Spleen (tissue), 11 donors: ENCODE measurements around the gene NDUFA7. TPM values are rescaled to one million over a fixed set of nuclear protein-coding genes. Genes with fewer than 3 reads are reported as not detected.

Experiments used
- DNase-seq: peaks from one replicate; pipeline ENCODE4 v3.0.0-alpha.2; 2020
- H3K27ac ChIP-seq, 8 donors: fragments of 200-600 bp; sonication (generic) in 7 of 8; 1 replicate in 4 of 8; 2 replicates in 4 of 8; pipeline versions ENCODE4 v1.5.0 to v1.8.0; 2016 to 2021; ENCODE audit warnings: inconsistent platforms in 4 of 8, mild to moderate bottlenecking in 4 of 8, moderate library complexity in 1 of 8
- H3K27me3 ChIP-seq, 7 donors: fragments of 200-600 bp; sonication (generic) in 6 of 7; replicated peaks in 1 of 7; 1 replicate in 4 of 7; 2 replicates in 3 of 7; pipeline versions ENCODE4 v1.5.0 to v1.8.0; 2016 to 2021; ENCODE audit warnings: inconsistent platforms in 3 of 7, mild to moderate bottlenecking in 1 of 7
- H3K36me3 ChIP-seq, 6 donors: fragments of 200-600 bp; sonication (generic) in 5 of 6; 1 replicate in 4 of 6; 2 replicates in 2 of 6; pipeline versions ENCODE4 v1.5.0 to v1.8.0; 2016 to 2021; ENCODE audit warnings: inconsistent platforms in 2 of 6
- H3K4me1 ChIP-seq, 6 donors: fragments of 200-600 bp; sonication (generic) in 5 of 6; 1 replicate in 3 of 6; 2 replicates in 3 of 6; pipeline versions ENCODE4 v1.5.0 to v1.8.0; 2016 to 2021; ENCODE audit warnings: inconsistent platforms in 3 of 6
- H3K4me3 ChIP-seq, 8 donors: fragments of 200-600 bp; sonication (generic) in 7 of 8; 1 replicate in 4 of 8; 2 replicates in 4 of 8; pipeline versions ENCODE4 v1.5.0 to v1.8.0; 2016 to 2021; ENCODE audit warnings: inconsistent platforms in 4 of 8, mild to moderate bottlenecking in 4 of 8, moderate library complexity in 2 of 8
- H3K9me3 ChIP-seq, 8 donors: fragments of 200-600 bp; sonication (generic) in 7 of 8; 1 replicate in 4 of 8; 2 replicates in 4 of 8; pipeline versions ENCODE4 v1.5.0 to v1.8.0; 2016 to 2021; ENCODE audit warnings: inconsistent platforms in 4 of 8
- POLR2A ChIP-seq, 3 donors: fragments of 450-650 bp; IDR thresholded peaks; one replicate each; pipeline ENCODE4 v1.5.1; 2017; ENCODE audit warnings: antibody characterized with exemption in 3 of 3, mild to moderate bottlenecking in 1 of 3
- POLR2AphosphoS5 ChIP-seq, 3 donors: sonication (generic); formaldehyde crosslinking; IDR thresholded peaks; one replicate each; pipeline ENCODE4 v1.5.1; 2017; ENCODE audit warnings: antibody characterized with exemption in 3 of 3
- WGBS, 5 donors: extraction: QIAGEN DNeasy Blood & Tissue Kit in 3 of 5; methylation state at CpG; one replicate each; pipeline versions ENCODE4 v1.1.5 to v1.1.7; 2013 to 2018; 5-methylcytosine and 5-hydroxymethylcytosine counted together
- intact Hi-C: fragments of 100-400 bp; cut with DNase I; formaldehyde crosslinking; loops from one replicate; pipeline ENCODE4 v1.15.0; 2023; ENCODE audit warnings: low total_unique reads
- polyA plus RNA-seq, 3 donors: library from polyadenylated mRNA; stranded (reverse); fragments of 200-250 nt; gene quantifications; one replicate each; pipeline ENCODE4 v1.2.1, GENCODE V29; 2013
- total RNA-seq, 7 donors: library from RNA; depleted of rRNA in 3 of 7; stranded (reverse); fragments of >200 nt in 3 of 7; fragmentation: NEBNext Ultra II Directional in 4 of 7; extraction: Animal tissue kit (Norgen Biotek cat#: 25700) in 4 of 7; gene quantifications; one replicate each; pipeline versions ENCODE4 v1.1.0 to v1.2.1, GENCODE V29; 2016 to 2021
- TF ChIP-seq, protein P1 (sequence below), 11 experiments: fragments of 200-600 bp in 7 of 11; fragments of 450-650 bp in 4 of 11; sonication (generic) in 4 of 11; IDR thresholded peaks in 8 of 11; conservative IDR thresholded peaks in 3 of 11; 1 replicate in 7 of 11; 2 replicates in 4 of 11; pipeline versions ENCODE4 v1.4.0 to v1.8.0; 2016 to 2021; ENCODE audit warnings: antibody characterized with exemption in 11 of 11, inconsistent platforms in 4 of 11, mild to moderate bottlenecking in 1 of 11
- donor health status: healthy with polysubstance abuse.
- donor health status: DM: no; HTN: no; CAD: no; lungs with moderate emphysema.
- donor health status: DM: no; HTN: no; CAD: no.
- donor health status: Bipolar disorder and iron deficiency.
- donor health status: healthy.
- donor health status: DM: no; HTN: no; CAD: no.
- donor health status: DM: yes; HTN: yes; CAD: no.

NDUFA7 gene
- total and polyA plus RNA-seq, 10 donors: 14.6 to 131 (median 31.1) TPM

DNA sequence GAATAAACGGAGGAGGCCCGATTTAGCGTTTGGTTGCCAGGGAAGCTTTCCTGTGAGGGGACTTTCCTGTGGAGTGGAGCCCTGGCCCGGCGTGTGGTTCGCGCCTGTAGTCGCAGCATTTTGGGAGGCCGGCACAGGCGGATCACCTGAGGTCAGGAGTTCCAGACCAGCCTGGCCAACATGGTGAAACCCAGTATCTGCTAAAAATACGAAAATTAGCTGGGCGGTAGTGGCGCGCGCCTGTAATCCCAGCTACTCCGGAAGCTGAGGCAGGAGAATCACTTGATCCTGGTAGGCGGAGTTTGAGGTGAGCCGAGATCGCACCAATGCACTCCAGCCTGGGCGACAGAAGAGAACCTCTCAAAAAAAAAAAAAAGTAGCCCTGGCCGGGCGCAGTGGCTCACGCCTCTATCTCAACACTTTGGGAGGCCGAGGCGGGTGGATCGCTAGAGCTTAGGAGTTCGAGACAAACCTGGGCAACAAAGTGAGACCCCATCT, 14.9 kb upstream of the NDUFA7 start:
- intact Hi-C loops: no loop called here
- peak overlapping the region in 4 of 8 donors; percentile 11 to 37 (median 30) for H3K27ac ChIP-seq
- peaks cover 0 to 36% (median 4%) of the 10 kb centered on the region in 6 donors for H3K36me3 ChIP-seq
- H3K4me1 ChIP-seq: peaks cover 4 to 81% (median 49%) of the 10 kb centered on the region in 6 donors
- H3K4me3 ChIP-seq: peak overlapping the region in 2 of 8 donors; percentile 37 to 71
- peak; percentile 49 for DNase-seq
- no peaks in the 10 kb centered on the region for H3K9me3 ChIP-seq
- 27 to 44% (median 32%) methylated on average over 19 to 27 of the region's 27 CpGs for WGBS, 5 donors
- H3K27me3 ChIP-seq: peaks cover 5 to 68% (median 36%) of the 10 kb centered on the region in 7 donors
- TF ChIP-seq POLR2AphosphoS5 (IDR thresholded peaks at IDR 0.05) (peak in 1 of 3 donors; percentile 41), POLR2A (IDR thresholded peaks at IDR 0.05) (no peak)

DNA sequence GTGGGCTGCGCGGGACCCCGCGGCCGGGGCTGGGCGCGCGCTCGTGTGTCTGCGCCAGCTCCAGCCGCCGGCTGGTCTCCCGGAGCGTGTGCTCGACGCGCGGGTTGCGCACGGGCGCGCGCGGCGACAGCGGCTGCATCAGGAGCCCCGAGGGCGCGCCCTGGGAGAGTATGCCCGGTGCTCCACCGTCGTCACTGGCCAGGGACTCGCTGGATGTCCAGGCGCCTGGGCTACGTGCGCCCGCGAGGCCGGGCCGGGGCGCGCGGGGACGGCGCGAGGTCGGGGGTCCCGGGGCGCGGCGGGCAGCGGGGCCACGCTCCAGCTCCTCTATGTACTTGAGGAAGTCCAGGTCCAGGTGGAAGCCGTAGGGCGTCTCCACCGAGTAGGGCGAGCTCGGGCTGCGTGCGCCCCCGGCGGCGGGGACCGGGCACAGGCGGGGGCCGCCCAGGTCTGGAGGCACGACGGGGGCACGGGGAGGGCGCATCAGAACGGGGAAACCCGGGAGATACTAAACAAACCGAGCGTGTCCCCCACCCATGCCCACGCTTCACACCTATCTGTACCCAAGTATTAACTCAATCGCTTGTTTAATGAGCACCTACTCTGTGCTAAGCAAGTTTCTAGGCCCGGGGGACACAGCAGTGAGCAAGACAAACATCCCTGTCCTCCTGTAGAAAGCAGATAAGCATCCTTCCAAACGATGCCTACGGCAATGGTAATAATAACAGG, 14.3 kb upstream of the NDUFA7 start:
- peak; percentile 56 for DNase-seq
- peak overlapping the region in 6 of 8 donors; percentile 22 to 71 (median 37) for H3K4me3 ChIP-seq
- peaks cover 0 to 42% (median 5%) of the 10 kb centered on the region in 6 donors for H3K36me3 ChIP-seq
- no peaks in the 10 kb centered on the region for H3K9me3 ChIP-seq
- H3K27ac ChIP-seq: peak overlapping the region in 4 of 8 donors; percentile 11 to 37 (median 30)
- TF ChIP-seq, protein P1, sequence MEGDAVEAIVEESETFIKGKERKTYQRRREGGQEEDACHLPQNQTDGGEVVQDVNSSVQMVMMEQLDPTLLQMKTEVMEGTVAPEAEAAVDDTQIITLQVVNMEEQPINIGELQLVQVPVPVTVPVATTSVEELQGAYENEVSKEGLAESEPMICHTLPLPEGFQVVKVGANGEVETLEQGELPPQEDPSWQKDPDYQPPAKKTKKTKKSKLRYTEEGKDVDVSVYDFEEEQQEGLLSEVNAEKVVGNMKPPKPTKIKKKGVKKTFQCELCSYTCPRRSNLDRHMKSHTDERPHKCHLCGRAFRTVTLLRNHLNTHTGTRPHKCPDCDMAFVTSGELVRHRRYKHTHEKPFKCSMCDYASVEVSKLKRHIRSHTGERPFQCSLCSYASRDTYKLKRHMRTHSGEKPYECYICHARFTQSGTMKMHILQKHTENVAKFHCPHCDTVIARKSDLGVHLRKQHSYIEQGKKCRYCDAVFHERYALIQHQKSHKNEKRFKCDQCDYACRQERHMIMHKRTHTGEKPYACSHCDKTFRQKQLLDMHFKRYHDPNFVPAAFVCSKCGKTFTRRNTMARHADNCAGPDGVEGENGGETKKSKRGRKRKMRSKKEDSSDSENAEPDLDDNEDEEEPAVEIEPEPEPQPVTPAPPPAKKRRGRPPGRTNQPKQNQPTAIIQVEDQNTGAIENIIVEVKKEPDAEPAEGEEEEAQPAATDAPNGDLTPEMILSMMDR (IDR thresholded peaks at IDR 0.05 in 8 of 11, conservative IDR thresholded peaks at IDR 0.05 in 3 of 11): peak in 2 of 11 experiments; percentile 22 to 51
- TF ChIP-seq POLR2AphosphoS5 (IDR thresholded peaks at IDR 0.05): no peak
- peaks cover 5 to 62% (median 36%) of the 10 kb centered on the region in 7 donors for H3K27me3 ChIP-seq
- intact Hi-C loops: no loop called here
- 13 to 30% (median 20%) methylated on average over 37 to 79 of the region's 79 CpGs for whole genome bisulfite sequencing, 5 donors
- peaks cover 4 to 75% (median 46%) of the 10 kb centered on the region in 6 donors for H3K4me1 ChIP-seq

DNA sequence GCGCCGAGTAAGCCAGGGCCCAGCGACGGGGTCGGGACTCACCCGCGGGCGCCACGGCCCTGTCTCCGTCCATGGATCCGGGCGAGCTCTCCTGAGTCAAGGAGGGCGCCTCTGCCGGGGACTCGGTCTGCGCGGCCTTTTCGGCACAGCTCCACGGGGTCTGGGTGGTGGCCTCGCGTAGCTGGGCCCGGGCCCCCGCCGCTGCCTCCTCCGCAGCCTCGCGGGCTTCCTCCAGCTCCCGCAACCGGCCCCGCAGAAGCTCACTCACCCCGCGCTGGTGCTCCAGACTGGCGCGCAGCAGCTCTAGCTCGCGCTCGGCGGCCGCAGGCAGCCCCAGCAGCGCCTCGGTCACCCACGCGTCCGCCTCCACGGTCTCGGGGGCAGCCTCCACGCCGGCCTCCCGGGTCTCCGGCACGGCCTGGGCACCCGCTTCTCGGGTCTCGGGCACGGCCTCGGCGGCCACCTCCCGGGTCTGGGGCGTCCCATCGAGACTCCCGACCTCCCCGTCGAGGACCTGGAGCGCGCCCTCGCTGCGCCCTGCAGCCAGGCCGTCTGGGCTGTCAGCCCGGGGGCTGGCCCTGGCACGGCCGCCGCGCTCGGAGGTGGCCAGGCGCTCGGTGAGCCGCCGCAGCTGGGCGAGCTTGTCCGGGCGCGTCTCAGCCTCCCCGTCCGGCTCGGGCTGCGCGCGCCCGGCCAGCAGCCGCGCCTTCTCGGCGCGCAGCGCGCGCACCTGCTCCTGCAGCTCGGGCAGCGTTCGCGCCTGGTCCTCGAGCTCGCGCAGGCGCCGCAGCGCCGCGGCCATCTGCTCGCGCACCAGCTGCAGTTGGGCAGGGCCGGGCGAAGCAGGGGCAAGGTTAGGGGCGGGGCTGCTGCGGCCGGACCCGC, 13.5 kb upstream of the NDUFA7 start:
- TF ChIP-seq POLR2AphosphoS5 (IDR thresholded peaks at IDR 0.05) (no peak), POLR2A (IDR thresholded peaks at IDR 0.05) (no peak)
- TF ChIP-seq, protein P1 (IDR thresholded peaks at IDR 0.05 in 8 of 11, conservative IDR thresholded peaks at IDR 0.05 in 3 of 11): no peak
- 14 to 33% (median 27%) methylated on average over 46 to 117 of the region's 117 CpGs for WGBS, 5 donors
- Histone ChIP-seq H3K4me3 (peak overlapping the region in 6 of 8 donors; percentile 22 to 71 (median 37)), H3K27me3 (peaks cover 5 to 58% (median 36%) of the 10 kb centered on the region in 7 donors), H3K27ac (peak overlapping the region in 1 of 8 donors; percentile 11), H3K9me3 (no peaks in the 10 kb centered on the region), H3K4me1 (peaks cover 4 to 68% (median 45%) of the 10 kb centered on the region in 6 donors), H3K36me3 (peaks cover 0 to 49% (median 5%) of the 10 kb centered on the region in 6 donors)
- intact Hi-C loops: no loop called here
- peak; percentile 77 for DNase-seq

DNA sequence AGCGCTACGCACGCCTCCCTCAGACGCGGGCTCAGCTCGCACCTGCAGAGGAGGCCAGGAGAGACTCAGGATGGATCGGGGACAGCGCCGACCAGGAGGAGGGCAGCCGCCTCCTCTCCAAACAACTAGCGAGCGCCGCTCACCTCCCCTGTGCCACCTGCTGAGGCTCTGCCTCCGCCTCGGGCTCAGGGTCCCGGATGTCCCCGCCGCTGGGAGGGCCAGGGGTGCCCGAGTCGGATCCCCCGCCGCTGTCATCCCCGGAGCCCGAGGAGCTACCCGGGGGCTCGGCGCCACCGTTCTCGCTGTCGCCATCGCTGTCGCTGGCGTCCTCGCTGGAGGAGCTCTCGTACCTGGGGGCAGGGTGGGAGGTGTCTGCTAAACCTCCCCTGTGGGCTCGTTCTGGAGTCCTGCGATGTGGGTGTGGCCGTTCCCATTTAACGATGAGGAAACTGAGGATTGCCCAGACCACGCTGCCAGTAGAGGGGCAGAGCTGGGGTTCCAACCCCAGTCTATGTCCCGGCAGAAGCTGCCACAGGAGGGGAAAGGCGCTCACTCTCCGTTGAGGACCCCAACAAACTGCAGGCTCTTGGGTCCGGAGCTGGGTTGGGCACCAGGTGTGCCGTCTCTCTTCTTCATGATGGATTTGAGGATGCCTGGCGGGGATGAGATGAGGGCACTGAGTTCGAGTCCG, 12.7 kb upstream of the NDUFA7 start:
- Histone ChIP-seq H3K27ac (no peak overlapping the region), H3K9me3 (no peaks in the 10 kb centered on the region), H3K4me1 (peaks cover 4 to 60% (median 41%) of the 10 kb centered on the region in 6 donors), H3K4me3 (peak overlapping the region in 2 of 8 donors; percentile 42 to 71), H3K27me3 (peaks cover 5 to 58% (median 36%) of the 10 kb centered on the region in 7 donors), H3K36me3 (peaks cover 0 to 54% (median 5%) of the 10 kb centered on the region in 6 donors)
- TF ChIP-seq POLR2A (IDR thresholded peaks at IDR 0.05): no peak
- TF ChIP-seq, protein P1 (IDR thresholded peaks at IDR 0.05 in 8 of 11, conservative IDR thresholded peaks at IDR 0.05 in 3 of 11): no peak
- no peak for TF ChIP-seq POLR2AphosphoS5 (IDR thresholded peaks at IDR 0.05)
- intact Hi-C loops: no loop called here
- DNase-seq: peak; percentile 54
- 20 to 58% (median 40%) methylated on average over 32 to 48 of the region's 48 CpGs for WGBS, 5 donors
